Measurements from ENCODE around the gene MAP7D3.
"Not testable (repeated sequence)": the region's sequence is repeated elsewhere in the genome, so short reads cannot be mapped to it uniquely, and the experiment has no call there.

Gene MAP7D3

GRCh38 chrX:136258951-136259350 lies 7.8 kb upstream of the MAP7D3 start:
- Histone ChIP-seq H3K4me3 (no peak overlapping the region), H3K4me2 (peak overlapping the region in 10 of 11 experiments; percentile 27 to 62 (median 48); a peak in 19 of 22 replicates)

GRCh38 chrX:136256026-136256425 lies 4.8 kb upstream of the MAP7D3 start:
- Histone ChIP-seq H3K9me3 (replicated peaks in 1 of 11) (no peaks in the 10 kb centered on the region; a peak in 1 of 22 replicates), H3K27ac (peak overlapping the region in 3 of 11 experiments; percentile 1 to 37 (median 13); a peak in 4 of 22 replicates), H4K20me1 (peaks cover 0 to 5% (median 0%) of the 10 kb centered on the region in 11 experiments; a peak in 1 of 22 replicates), H3K36me3 (no peaks in the 10 kb centered on the region), H3K4me1 (peaks cover 13 to 55% (median 40%) of the 10 kb centered on the region in 10 experiments), H3K4me2 (peak overlapping the region; percentile 33 to 69 (median 63)), H3K4me3 (no peak overlapping the region; a peak in 1 of 20 replicates), H3K27me3 (peaks cover 82 to 92% (median 86%) of the 10 kb centered on the region in 11 experiments), H3K9ac (peak overlapping the region in 3 of 11 experiments; percentile 6 to 39 (median 34); a peak in 1 of 22 replicates)
- TF ChIP-seq Cebpa-rat (IDR thresholded peaks at IDR 0.05): no peak

More at GRCh38 chrX:136258951-136259350, 7.8 kb upstream of the MAP7D3 start:
- H4K20me1 ChIP-seq: peaks cover 0 to 5% (median 0%) of the 10 kb centered on the region in 11 experiments; a peak in 1 of 22 replicates
- peaks cover 89 to 100% (median 98%) of the 10 kb centered on the region in 11 experiments for H3K27me3 ChIP-seq
- no peak overlapping the region for H3K27ac ChIP-seq
- no peaks in the 10 kb centered on the region for H3K36me3 ChIP-seq
- H3K4me1 ChIP-seq: peaks cover 13 to 48% (median 40%) of the 10 kb centered on the region in 10 experiments
- no peak overlapping the region for H3K9ac ChIP-seq
- no peaks in the 10 kb centered on the region for H3K9me3 ChIP-seq (replicated peaks in 1 of 11)
- no peak for TF ChIP-seq Cebpa-rat (IDR thresholded peaks at IDR 0.05)

GRCh38 chrX:136255541-136255940 lies 4.3 kb upstream of the MAP7D3 start:
- peaks cover 0 to 2% (median 0%) of the 10 kb centered on the region in 11 experiments; a peak in 1 of 22 replicates for H4K20me1 ChIP-seq
- no peak overlapping the region; a peak in 1 of 20 replicates for H3K4me3 ChIP-seq
- H3K9ac ChIP-seq: peak overlapping the region in 3 of 11 experiments; percentile 7 to 45 (median 39); a peak in 2 of 22 replicates
- peak overlapping the region in 1 of 11 experiments; percentile 1; a peak in 1 of 22 replicates for H3K27ac ChIP-seq
- H3K27me3 ChIP-seq: peaks cover 80 to 91% (median 85%) of the 10 kb centered on the region in 11 experiments
- TF ChIP-seq Cebpa-rat (IDR thresholded peaks at IDR 0.05): no peak
- H3K9me3 ChIP-seq (replicated peaks in 1 of 11): no peaks in the 10 kb centered on the region; a peak in 1 of 22 replicates
- H3K4me2 ChIP-seq: peak overlapping the region; percentile 6 to 69 (median 63); a peak in 21 of 22 replicates
- H3K36me3 ChIP-seq: no peaks in the 10 kb centered on the region
- H3K4me1 ChIP-seq: peaks cover 13 to 55% (median 39%) of the 10 kb centered on the region in 10 experiments

- peak overlapping the region; percentile 80 to 91 (median 86) for H3K9ac ChIP-seq
- TF ChIP-seq Cebpa-rat (IDR thresholded peaks at IDR 0.05): no peak
These were observed 784 bp downstream of the MAP7D3 start for GRCh38 chrX:136250191-136251040.

GRCh38 chrX:136246201-136246600 lies 5.0 kb downstream of the MAP7D3 start:
- TF ChIP-seq Cebpa-rat (IDR thresholded peaks at IDR 0.05): no peak
- Histone ChIP-seq H3K27me3 (peaks cover 84 to 97% (median 93%) of the 10 kb centered on the region in 11 experiments), H3K4me1 (peaks cover 0 to 15% (median 8%) of the 10 kb centered on the region in 10 experiments; a peak in 11 of 20 replicates), H3K9me3 (replicated peaks in 1 of 11) (no peaks in the 10 kb centered on the region; a peak in 1 of 22 replicates), H3K36me3 (peaks cover 8 to 45% (median 34%) of the 10 kb centered on the region in 11 experiments; a peak in 20 of 22 replicates), H3K4me2 (no peak overlapping the region), H3K27ac (no peak overlapping the region), H3K9ac (no peak overlapping the region), H3K4me3 (no peak overlapping the region), H4K20me1 (peaks cover 0 to 24% (median 11%) of the 10 kb centered on the region in 11 experiments; a peak in 8 of 22 replicates)

More at GRCh38 chrX:136250191-136251040, 784 bp downstream of the MAP7D3 start:
- peak overlapping the region; percentile 75 to 84 (median 78) for H3K4me3 ChIP-seq
- H3K36me3 ChIP-seq: peaks cover 0 to 5% (median 0%) of the 10 kb centered on the region in 11 experiments; a peak in 3 of 22 replicates
- peaks cover 0 to 19% (median 11%) of the 10 kb centered on the region in 10 experiments; a peak in 15 of 20 replicates for H3K4me1 ChIP-seq
- H3K9me3 ChIP-seq (replicated peaks in 1 of 11): no peaks in the 10 kb centered on the region; a peak in 1 of 22 replicates
- peaks cover 0 to 20% (median 7%) of the 10 kb centered on the region in 11 experiments; a peak in 6 of 22 replicates for H4K20me1 ChIP-seq
- peak overlapping the region; percentile 20 to 91 (median 87); a peak in 21 of 22 replicates for H3K27ac ChIP-seq
- peaks cover 75 to 87% (median 82%) of the 10 kb centered on the region in 11 experiments for H3K27me3 ChIP-seq
- peak overlapping the region; percentile 48 to 76 (median 68) for H3K4me2 ChIP-seq

GRCh38 chrX:136237849-136238248 lies 13.4 kb downstream of the MAP7D3 start:
- H3K4me2 ChIP-seq; H3K9ac ChIP-seq; H4K20me1 ChIP-seq; H3K4me1 ChIP-seq; H3K27ac ChIP-seq; H3K4me3 ChIP-seq; H3K9me3 ChIP-seq (replicated peaks in 1 of 11): not testable (repeated sequence)
- Histone ChIP-seq H3K36me3 (peaks cover 28 to 80% (median 48%) of the 10 kb centered on the region in 11 experiments; a peak in 20 of 22 replicates), H3K27me3 (peaks cover 62 to 92% (median 82%) of the 10 kb centered on the region in 11 experiments)

- H4K20me1 ChIP-seq: 0 out of 22 replicates have a peak, but pooled peaks cover 0 to 1% (median 0%) of the 10 kb centered on the region in 11 experiments
- H3K36me3 ChIP-seq: peaks cover 29 to 81% (median 41%) of the 10 kb centered on the region in 11 experiments; a peak in 20 of 22 replicates
- no peaks in the 10 kb centered on the region for H3K4me1 ChIP-seq
- no peak overlapping the region for H3K9ac ChIP-seq
- H3K4me2 ChIP-seq: no peak overlapping the region
- no peak overlapping the region for H3K27ac ChIP-seq
- H3K27me3 ChIP-seq: peaks cover 61 to 92% (median 82%) of the 10 kb centered on the region in 11 experiments
- TF ChIP-seq Cebpa-rat (IDR thresholded peaks at IDR 0.05): no peak
- no peaks in the 10 kb centered on the region for H3K9me3 ChIP-seq (replicated peaks in 1 of 11)
- no peak overlapping the region for H3K4me3 ChIP-seq
These were observed 14.1 kb downstream of the MAP7D3 start for GRCh38 chrX:136237074-136237473.

- H3K4me1 ChIP-seq: peaks cover 8 to 20% (median 14%) of the 10 kb centered on the region in 10 experiments; a peak in 19 of 20 replicates
- H3K27me3 ChIP-seq: peaks cover 84 to 99% (median 96%) of the 10 kb centered on the region in 11 experiments
- no peak for TF ChIP-seq Cebpa-rat (IDR thresholded peaks at IDR 0.05)
- H4K20me1 ChIP-seq: peaks cover 0 to 6% (median 0%) of the 10 kb centered on the region in 11 experiments; a peak in 3 of 22 replicates
- no peak overlapping the region; a peak in 1 of 22 replicates for H3K9ac ChIP-seq
- H3K9me3 ChIP-seq (replicated peaks in 1 of 11): no peaks in the 10 kb centered on the region
- peaks cover 30 to 85% (median 52%) of the 10 kb centered on the region in 11 experiments for H3K36me3 ChIP-seq
- peak overlapping the region in 8 of 11 experiments; percentile 0 to 49 (median 32); a peak in 10 of 22 replicates for H3K27ac ChIP-seq
- H3K4me3 ChIP-seq: peak overlapping the region in 2 of 10 experiments; percentile 8 to 13; a peak in 1 of 20 replicates
- H3K4me2 ChIP-seq: peak overlapping the region; percentile 4 to 56 (median 46); a peak in 17 of 22 replicates
These were observed 22.4 kb downstream of the MAP7D3 start for GRCh38 chrX:136228839-136229207.
